ENCODE measurements around the gene UPK2.

GRCh38 chr11:118913411-118914125 lies 42.5 kb upstream of the UPK2 start:
- TF ChIP-seq POLR2AphosphoS5 (IDR thresholded peaks at IDR 0.05; ENCODE audit: low read depth, low read length) = no peak
- no peak for TF ChIP-seq REST (IDR thresholded peaks at IDR 0.05; ENCODE audit: insufficient read depth in 1 of 2, low read depth in 2 of 2, low read length in 2 of 2)
- TF ChIP-seq TAF1 (IDR thresholded peaks at IDR 0.05; ENCODE audit: borderline replicate concordance, insufficient read depth, low read length) = no peak
- TF ChIP-seq SIN3A (IDR thresholded peaks at IDR 0.05; ENCODE audit: borderline replicate concordance, insufficient read depth, low read length) = no peak
